ENCODE measurements around the gene MIS18A. TPM values are rescaled to one million over a fixed set of nuclear protein-coding genes. Genes with fewer than 3 reads are reported as not detected.

Gene MIS18A
- total RNA-seq, 1 experiment from 2014 or later, result 27.5 TPM

GRCh38 chr21:32303385-32303784 lies 24.5 kb upstream of the MIS18A start:
- no peaks in the 10 kb centered on the region for H3K4me1 Mint-ChIP-seq (ENCODE audit: low read depth, unreplicated experiment)
- no peaks in the 10 kb centered on the region for H3K36me3 ChIP-seq (ENCODE audit: control insufficient read depth, insufficient read depth, low read length)
- no peaks in the 10 kb centered on the region for H3K9me3 ChIP-seq
- no peaks in the 10 kb centered on the region for H3K9me3 Mint-ChIP-seq (ENCODE audit: unreplicated experiment)
- no TSS peak for BruUV-seq (replicated peaks)
- H3K4me3 ChIP-seq (ENCODE audit: low read depth, low read length), result no peak overlapping the region
- H3K27ac Mint-ChIP-seq (ENCODE audit: unreplicated experiment), result no peak overlapping the region
- peaks cover 23% of the 10 kb centered on the region for H3K36me3 Mint-ChIP-seq (ENCODE audit: insufficient read depth, unreplicated experiment)
- no peaks in the 10 kb centered on the region for H3K27me3 ChIP-seq (replicated peaks; ENCODE audit: control insufficient read depth, insufficient read depth, low read length)
- CTCF ChIA-PET, result no interaction called here
- H3K27me3 Mint-ChIP-seq (ENCODE audit: insufficient read depth, unreplicated experiment), result no peaks in the 10 kb centered on the region
- POLR2A ChIA-PET, result no interaction called here
- no peak for DNase-seq
- TF ChIP-seq, protein P1, sequence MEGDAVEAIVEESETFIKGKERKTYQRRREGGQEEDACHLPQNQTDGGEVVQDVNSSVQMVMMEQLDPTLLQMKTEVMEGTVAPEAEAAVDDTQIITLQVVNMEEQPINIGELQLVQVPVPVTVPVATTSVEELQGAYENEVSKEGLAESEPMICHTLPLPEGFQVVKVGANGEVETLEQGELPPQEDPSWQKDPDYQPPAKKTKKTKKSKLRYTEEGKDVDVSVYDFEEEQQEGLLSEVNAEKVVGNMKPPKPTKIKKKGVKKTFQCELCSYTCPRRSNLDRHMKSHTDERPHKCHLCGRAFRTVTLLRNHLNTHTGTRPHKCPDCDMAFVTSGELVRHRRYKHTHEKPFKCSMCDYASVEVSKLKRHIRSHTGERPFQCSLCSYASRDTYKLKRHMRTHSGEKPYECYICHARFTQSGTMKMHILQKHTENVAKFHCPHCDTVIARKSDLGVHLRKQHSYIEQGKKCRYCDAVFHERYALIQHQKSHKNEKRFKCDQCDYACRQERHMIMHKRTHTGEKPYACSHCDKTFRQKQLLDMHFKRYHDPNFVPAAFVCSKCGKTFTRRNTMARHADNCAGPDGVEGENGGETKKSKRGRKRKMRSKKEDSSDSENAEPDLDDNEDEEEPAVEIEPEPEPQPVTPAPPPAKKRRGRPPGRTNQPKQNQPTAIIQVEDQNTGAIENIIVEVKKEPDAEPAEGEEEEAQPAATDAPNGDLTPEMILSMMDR (IDR thresholded peaks at IDR 0.05; ENCODE audit: insufficient read depth in 1 of 2, low read depth in 1 of 2, low read length in 1 of 2, severe bottlenecking in 1 of 2, unreplicated experiment in 1 of 2), result no peak
- H3K4me3 Mint-ChIP-seq (ENCODE audit: unreplicated experiment), result no peak overlapping the region
- intact Hi-C loops (cut with micrococcal nuclease; ENCODE audit: unreplicated experiment), result no loop called here
- no peaks in the 10 kb centered on the region for H3K4me1 ChIP-seq

DNA sequence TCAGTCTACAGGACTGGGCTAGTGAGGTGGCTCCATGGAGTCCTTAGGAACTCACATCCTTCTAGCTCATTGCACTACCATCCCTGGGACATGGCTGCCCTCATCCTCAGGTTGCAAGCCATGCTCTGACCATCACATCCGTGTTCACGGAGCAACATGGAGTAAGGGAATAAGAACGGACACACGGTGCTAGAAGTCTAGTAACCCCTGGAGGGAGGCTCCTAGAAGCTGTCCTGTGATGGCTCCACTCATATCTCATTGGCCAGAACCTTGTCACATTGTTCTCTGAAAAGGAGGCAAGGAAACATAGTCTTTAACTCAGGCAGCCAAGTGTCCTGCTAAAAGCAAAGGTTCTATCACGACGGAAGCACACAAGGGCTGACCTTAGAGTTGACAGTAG lies 23.7 kb upstream of the MIS18A start:
- Mint-ChIP-seq H3K27me3 (ENCODE audit: insufficient read depth, unreplicated experiment) (no peaks in the 10 kb centered on the region), H3K9me3 (ENCODE audit: unreplicated experiment) (no peaks in the 10 kb centered on the region), H3K4me3 (ENCODE audit: unreplicated experiment) (no peak overlapping the region), H3K36me3 (ENCODE audit: insufficient read depth, unreplicated experiment) (peaks cover 22% of the 10 kb centered on the region), H3K27ac (ENCODE audit: unreplicated experiment) (no peak overlapping the region), H3K4me1 (ENCODE audit: low read depth, unreplicated experiment) (no peaks in the 10 kb centered on the region)
- Histone ChIP-seq H3K27me3 (replicated peaks; ENCODE audit: control insufficient read depth, insufficient read depth, low read length) (no peaks in the 10 kb centered on the region), H3K4me1 (no peaks in the 10 kb centered on the region), H3K36me3 (ENCODE audit: control insufficient read depth, insufficient read depth, low read length) (no peaks in the 10 kb centered on the region), H3K4me3 (ENCODE audit: low read depth, low read length) (no peak overlapping the region), H3K9me3 (no peaks in the 10 kb centered on the region)
- TF ChIP-seq, protein P1 (IDR thresholded peaks at IDR 0.05; ENCODE audit: insufficient read depth in 1 of 2, low read depth in 1 of 2, low read length in 1 of 2, severe bottlenecking in 1 of 2, unreplicated experiment in 1 of 2), result no peak
- ChIA-PET POLR2A (no interaction called here), CTCF (no interaction called here)
- no TSS peak for BruUV-seq (replicated peaks)
- intact Hi-C loops (cut with micrococcal nuclease; ENCODE audit: unreplicated experiment), result no loop called here
- no peak for DNase-seq

- Histone ChIP-seq H3K9me3 (no peaks in the 10 kb centered on the region), H3K4me1 (no peaks in the 10 kb centered on the region), H3K36me3 (ENCODE audit: control insufficient read depth, insufficient read depth, low read length) (no peaks in the 10 kb centered on the region), H3K27me3 (replicated peaks; ENCODE audit: control insufficient read depth, insufficient read depth, low read length) (no peaks in the 10 kb centered on the region), H3K4me3 (ENCODE audit: low read depth, low read length) (no peak overlapping the region)
- intact Hi-C loops (cut with micrococcal nuclease; ENCODE audit: unreplicated experiment), result no loop called here
- H3K36me3 Mint-ChIP-seq (ENCODE audit: insufficient read depth, unreplicated experiment), result peaks cover 15% of the 10 kb centered on the region
- peak overlapping the region; percentile 5 for H3K27ac Mint-ChIP-seq (ENCODE audit: unreplicated experiment)
- H3K4me1 Mint-ChIP-seq (ENCODE audit: low read depth, unreplicated experiment), result no peaks in the 10 kb centered on the region
- TF ChIP-seq, protein P1 (IDR thresholded peaks at IDR 0.05; ENCODE audit: insufficient read depth in 1 of 2, low read depth in 1 of 2, low read length in 1 of 2, severe bottlenecking in 1 of 2, unreplicated experiment in 1 of 2), result no peak
- no peak for DNase-seq
- POLR2A ChIA-PET, result no interaction called here
- no peak overlapping the region for H3K4me3 Mint-ChIP-seq (ENCODE audit: unreplicated experiment)
- CTCF ChIA-PET, result no interaction called here
- H3K27me3 Mint-ChIP-seq (ENCODE audit: insufficient read depth, unreplicated experiment), result no peaks in the 10 kb centered on the region
- no TSS peak for BruUV-seq (replicated peaks)
- no peaks in the 10 kb centered on the region for H3K9me3 Mint-ChIP-seq (ENCODE audit: unreplicated experiment)
Observed at GRCh38 chr21:32301596-32301995, 22.7 kb upstream of the MIS18A start.

Measured in Caco-2 (cell line).